HEK293 (cell line): ENCODE results near the gene SLC51B.

Experiments
- CTCF ChIA-PET: fragments of 350-600 bp; formaldehyde crosslinking; extraction: SDS; loops from one replicate; lab custom pipeline; 2021; ENCODE audit warnings: antibody characterized with exemption; lab: Yijun Ruan, JAX
- POLR2A ChIA-PET: fragments of 300-600 bp; formaldehyde crosslinking; extraction: SDS; loops from one replicate; lab custom pipeline; 2020; ENCODE audit warnings: antibody characterized with exemption, inconsistent platforms; lab: Yijun Ruan, JAX
- H3K27ac ChIP-seq: fragments of 200-500 bp; sonication (Bioruptor generic); 2 replicates; pipeline ENCODE4 v1.5.1; 2014; ENCODE audit warnings: low read depth, low read length, control low read depth, inconsistent platforms; ENCODE audit errors: extremely low read depth
- H3K36me3 ChIP-seq, 2 experiments: fragments of 200-500 bp in 1 of 2; sonication (Bioruptor generic) in 1 of 2; 1 replicate in 1 of 2; 2 replicates in 1 of 2; pipeline ENCODE4 v1.5.1; 2014 to 2017; ENCODE audit warnings: inconsistent platforms in 2 of 2, low read length in 2 of 2; ENCODE audit not compliant: control insufficient read depth in 2 of 2, insufficient read depth in 1 of 2
- H3K4me1 ChIP-seq: fragments of 200-500 bp; sonication (Bioruptor generic); 2 replicates; pipeline ENCODE4 v1.5.1; 2014; ENCODE audit warnings: mild to moderate bottlenecking, low read length, inconsistent platforms; ENCODE audit not compliant: control insufficient read depth, insufficient read depth
- H3K4me3 ChIP-seq: 2 replicates; pipeline ENCODE4 v1.5.1; 2011; ENCODE audit warnings: low read depth, mild to moderate bottlenecking, control low read depth, low read length, moderate library complexity
- H3K9me3 ChIP-seq: fragments of 200-500 bp; sonication (Bioruptor generic); 2 replicates; pipeline ENCODE4 v1.5.1; 2014; ENCODE audit warnings: low read depth, low read length, inconsistent platforms; ENCODE audit not compliant: control insufficient read depth, insufficient read depth
- AEBP2 ChIP-seq: fragments of 450-650 bp; formaldehyde crosslinking; IDR thresholded peaks from 2 replicates; pipeline ENCODE4 v1.5.1; 2016; ENCODE audit warnings: missing biosample characterization, missing genetic modification characterization, borderline replicate concordance
- EGR2 ChIP-seq: fragments of 450-650 bp; formaldehyde crosslinking; IDR thresholded peaks from 2 replicates; pipeline ENCODE4 v1.5.1; 2016; ENCODE audit warnings: low read depth, missing biosample characterization, missing genetic modification characterization
- PRDM1 ChIP-seq: fragments of 450-650 bp; formaldehyde crosslinking; IDR thresholded peaks from 2 replicates; pipeline ENCODE4; 2016; ENCODE audit warnings: missing biosample characterization, missing genetic modification characterization
- SP7 ChIP-seq: fragments of 450-650 bp; formaldehyde crosslinking; IDR thresholded peaks from 2 replicates; pipeline ENCODE4 v1.5.1; 2016; ENCODE audit warnings: missing biosample characterization, missing genetic modification characterization
- WT1 ChIP-seq: fragments of 450-650 bp; formaldehyde crosslinking; IDR thresholded peaks from 2 replicates; pipeline ENCODE4 v1.5.1; 2016; ENCODE audit warnings: missing biosample characterization, missing genetic modification characterization
- ZBTB10 ChIP-seq: fragments of 450-650 bp; formaldehyde crosslinking; IDR thresholded peaks from 2 replicates; pipeline ENCODE4 v1.5.1; 2016; ENCODE audit warnings: missing biosample characterization, missing genetic modification characterization
- ZNF19 ChIP-seq: fragments of 450-650 bp; formaldehyde crosslinking; IDR thresholded peaks from 2 replicates; pipeline ENCODE4; 2016; ENCODE audit warnings: missing biosample characterization, missing genetic modification characterization, low read depth
- ZNF488 ChIP-seq: fragments of 450-650 bp; formaldehyde crosslinking; IDR thresholded peaks from 2 replicates; pipeline ENCODE4 v1.5.1; 2016; ENCODE audit warnings: missing biosample characterization, missing genetic modification characterization

Gene SLC51B

GRCh38 chr15:65044724-65045481 is at the start of gene SLC51B:
SLC51B (plus strand) TSS chr15:65045387; CDS start chr15:65050005, 4,618 bp downstream.
- CTCF ChIA-PET, result interaction anchor here (0.5 to 1.3 kb wide), 3 partner anchors 10 to 314 kb away, joined by 3 to 4 read pairs (median 3); no protein-coding TSS in a partner anchor
- Histone ChIP-seq H3K27ac (no peak within 1 kb of the TSS), H3K4me3 (no peak within 1 kb of the TSS), H3K9me3 (no peaks in the 10 kb centered on the region), H3K4me1 (no peaks in the 10 kb centered on the region), H3K36me3 (no peaks in the 10 kb centered on the region)
- POLR2A ChIA-PET, result no interaction called here
- TF ChIP-seq PRDM1 (tag by site-specific recombination) (0 out of 2 replicates have a peak, but pooled peaks have one; percentile 7), EGR2 (tag by site-specific recombination) (0 out of 2 replicates have a peak, but pooled peaks have one; percentile 51), ZBTB10 (tag by site-specific recombination) (no peak)

- Histone ChIP-seq H3K36me3 (no peaks in the 10 kb centered on the region; a peak in 1 of 3 replicates), H3K4me1 (no peaks in the 10 kb centered on the region), H3K4me3 (no peak overlapping the region), H3K27ac (no peak overlapping the region), H3K9me3 (no peaks in the 10 kb centered on the region)
- no peak for TF ChIP-seq AEBP2 (tag by site-specific recombination)
- CTCF ChIA-PET, result no interaction called here
- POLR2A ChIA-PET, result no interaction called here
These were observed 48.1 kb upstream of the SLC51B start for GRCh38 chr15:64997066-64997465.

GRCh38 chr15:64997745-64998375 is 47.3 kb upstream of the SLC51B start:
- no peaks in the 10 kb centered on the region for H3K4me1 ChIP-seq
- ChIA-PET CTCF (interaction anchor here (0.7 kb wide), 1 partner anchor 564 kb away, joined by 7 read pairs; no protein-coding TSS in a partner anchor), POLR2A (no interaction called here)
- H3K4me3 ChIP-seq, result no peak overlapping the region
- TF ChIP-seq ZNF488 (tag by site-specific recombination), result no peak
- TF ChIP-seq ZBTB10 (tag by site-specific recombination), result no peak
- no peak for TF ChIP-seq SP7 (tag by site-specific recombination)
- TF ChIP-seq ZNF19 (tag by site-specific recombination), result no peak
- no peak for TF ChIP-seq WT1 (tag by site-specific recombination)
- no peaks in the 10 kb centered on the region for H3K9me3 ChIP-seq
- no peaks in the 10 kb centered on the region; a peak in 1 of 3 replicates for H3K36me3 ChIP-seq
- H3K27ac ChIP-seq, result no peak overlapping the region
